SK-N-SH (cell line): ENCODE data around the gene ORM1. TPM values are rescaled to one million over a fixed set of nuclear protein-coding genes. Genes with fewer than 3 reads are reported as not detected.
"Not testable (repeated sequence)": the region's sequence is repeated elsewhere in the genome, so short reads cannot be mapped to it uniquely, and the experiment has no call there.

ENCODE experiments used
- CTCF ChIA-PET: fragments of 300-600, 350-600 bp; formaldehyde crosslinking; extraction: SDS; loops from one replicate; lab custom pipeline; 2021; lab: Yijun Ruan, JAX
- POLR2A ChIA-PET: fragments of 350-600 bp; sonication (Branson Sonifier 250); formaldehyde crosslinking; extraction: SDS; loops from one replicate; lab custom pipeline; 2020; ENCODE audit warnings: antibody characterized with exemption, inconsistent platforms; lab: Yijun Ruan, JAX
- DNase-seq: peaks from one replicate; pipeline ENCODE4 v3.0.0; 2012
- H2AFZ ChIP-seq: fragments of 200-600 bp; sonication (generic); 2 replicates; pipeline ENCODE4 v1.8.1; 2016; ENCODE audit warnings: antibody characterized with exemption, mild to moderate bottlenecking, low read depth
- H3F3A ChIP-seq: fragments of 200-600 bp; sonication (generic); replicated peaks from 2 replicates; pipeline ENCODE3; 2016; ENCODE audit warnings: antibody characterized with exemption, mild to moderate bottlenecking; ENCODE audit not compliant: insufficient read depth
- H3K27ac ChIP-seq, 2 experiments: fragments of 200-500 bp in 1 of 2; fragments of 200-600 bp in 1 of 2; sonication (Bioruptor generic) in 1 of 2; sonication (generic), shearing (Covaris generic) in 1 of 2; 2 replicates each; pipeline versions ENCODE4 v1.5.1 to v1.6.1; 2014 to 2016; ENCODE audit warnings: low read depth in 2 of 2, inconsistent platforms in 1 of 2, low read length in 1 of 2, mild to moderate bottlenecking in 1 of 2, mixed read lengths in 1 of 2
- H3K27me3 ChIP-seq: fragments of 200-600 bp; sonication (generic), shearing (Covaris generic); 2 replicates; pipeline ENCODE4 v1.6.1; 2016; ENCODE audit warnings: mixed run types; ENCODE audit not compliant: insufficient read depth
- H3K36me3 ChIP-seq, 2 experiments: fragments of 200-500 bp in 1 of 2; fragments of 200-600 bp in 1 of 2; sonication (Bioruptor generic) in 1 of 2; sonication (generic) in 1 of 2; replicated peaks in 1 of 2; 2 replicates each; pipeline versions ENCODE3 to v1.5.1; 2014 to 2016; ENCODE audit warnings: low read length in 1 of 2, mild to moderate bottlenecking in 1 of 2; ENCODE audit not compliant: insufficient read depth in 2 of 2, control insufficient read depth in 1 of 2
- H3K4me1 ChIP-seq, 2 experiments: fragments of 200-500 bp in 1 of 2; fragments of 200-600 bp in 1 of 2; sonication (Bioruptor generic) in 1 of 2; sonication (generic), shearing (Covaris generic) in 1 of 2; 2 replicates each; pipeline versions ENCODE4 v1.5.1 to v1.6.1; 2014 to 2016; ENCODE audit warnings: low read depth in 1 of 2, low read length in 1 of 2, mixed run types in 1 of 2; ENCODE audit not compliant: insufficient read depth in 2 of 2, control insufficient read depth in 1 of 2
- H3K4me2 ChIP-seq: fragments of 200-600 bp; sonication (generic), shearing (Covaris generic); 2 replicates; pipeline ENCODE4 v1.6.1; 2017; ENCODE audit warnings: mixed run types
- H3K4me3 ChIP-seq, 2 experiments: fragments of 200-500 bp in 1 of 2; fragments of 200-600 bp in 1 of 2; sonication (Bioruptor generic) in 1 of 2; sonication (generic), shearing (Covaris generic) in 1 of 2; 2 replicates each; pipeline versions ENCODE4 v1.5.1 to v1.8.1; 2014 to 2016; ENCODE audit warnings: low read depth in 2 of 2, inconsistent platforms in 1 of 2, low read length in 1 of 2, mild to moderate bottlenecking in 1 of 2, mixed read lengths in 1 of 2, moderate library complexity in 1 of 2
- H3K79me2 ChIP-seq: fragments of 200-600 bp; sonication (generic); 2 replicates; pipeline ENCODE4 v1.8.1; 2017; ENCODE audit warnings: mild to moderate bottlenecking; ENCODE audit not compliant: insufficient read depth
- H3K9ac ChIP-seq: fragments of 200-600 bp; sonication (generic); 2 replicates; pipeline ENCODE4 v1.6.1; 2017; ENCODE audit warnings: mixed run types
- H3K9me2 ChIP-seq: fragments of 200-600 bp; sonication (generic); 2 replicates; pipeline ENCODE4 v1.6.1; 2017; ENCODE audit warnings: mixed run types
- H3K9me3 ChIP-seq: fragments of 200-600 bp; sonication (generic); 2 replicates; pipeline ENCODE4 v1.6.1; 2017; ENCODE audit warnings: mixed run types, mild to moderate bottlenecking, moderate library complexity
- H4K20me1 ChIP-seq: fragments of 200-600 bp; sonication (generic); 2 replicates; pipeline ENCODE4 v1.6.1; 2017; ENCODE audit warnings: mild to moderate bottlenecking, mixed run types; ENCODE audit not compliant: insufficient read depth
- CHD2 ChIP-seq: fragments of 150-350 bp; IDR thresholded peaks from 2 replicates; pipeline ENCODE4 v1.6.1; 2018; ENCODE audit warnings: low read length; ENCODE audit not compliant: partially characterized antibody
- EZH2phosphoT487 ChIP-seq: fragments of 200-600 bp; sonication (generic); IDR thresholded peaks from 2 replicates; pipeline ENCODE4 v1.6.1; 2017; ENCODE audit warnings: low read depth, mixed run types, mild to moderate bottlenecking, antibody characterized with exemption, moderate library complexity, borderline replicate concordance
- FOXM1 ChIP-seq: IDR thresholded peaks from 2 replicates; pipeline ENCODE4 v1.4.0; 2012; ENCODE audit warnings: low read depth, mild to moderate bottlenecking
- MEF2A ChIP-seq: IDR thresholded peaks from 2 replicates; pipeline ENCODE4 v1.4.0; 2012; ENCODE audit warnings: low read depth, borderline replicate concordance
- NFIC ChIP-seq: IDR thresholded peaks from 2 replicates; pipeline ENCODE4 v1.4.0; 2012; ENCODE audit warnings: borderline replicate concordance
- SMC3 ChIP-seq: IDR thresholded peaks from 2 replicates; pipeline ENCODE4 v1.6.1; 2012; ENCODE audit warnings: low read depth, low read length, improper control_type of control experiment
- USF2 ChIP-seq: fragments of 150-350 bp; IDR thresholded peaks from 2 replicates; pipeline ENCODE4 v1.6.1; 2017; ENCODE audit warnings: antibody characterized with exemption, low read length, low read depth, borderline replicate concordance
- WGBS: methylation state at CpG from one replicate; pipeline ENCODE4 v1.1.6; 2017; ENCODE audit warnings: low lambda C conversion rate; 5-methylcytosine and 5-hydroxymethylcytosine counted together
- polyA plus RNA-seq, 3 experiments: library from polyadenylated mRNA; depleted of rRNA; stranded (reverse); fragments of >200 nt; gene quantifications; 2 replicates each; pipeline ENCODE4 v1.2.3, GENCODE V29; 2012
- TF ChIP-seq, protein P1 (sequence below): fragments of 200-600 bp; sonication (generic); IDR thresholded peaks from 2 replicates; pipeline ENCODE4 v1.6.1; 2017; ENCODE audit warnings: antibody characterized with exemption, mild to moderate bottlenecking, moderate library complexity
- TF ChIP-seq, protein P2 (sequence below): IDR thresholded peaks from 2 replicates; pipeline ENCODE4 v1.4.0; 2012; ENCODE audit warnings: low read depth, borderline replicate concordance

Gene ORM1
- polyA plus RNA-seq (2012; rRNA removed): not detected in 2 replicates
- polyA plus RNA-seq (2012; cell fraction: cytosol; rRNA removed): not detected in 2 replicates
- not detected in 2 replicates for polyA plus RNA-seq (2012; cell fraction: nucleus; rRNA removed)

GRCh38 chr9:114322831-114323531 is at the start of gene ORM1:
Gene ORM1 (plus strand): TSS chr9:114323098. CDS start chr9:114323134, 36 bp downstream.
- H3K27me3 ChIP-seq, H3K36me3 ChIP-seq, H3K4me2 ChIP-seq, DNase-seq, H3K4me3 ChIP-seq, H3K27ac ChIP-seq, CTCF ChIA-PET, H3K79me2 ChIP-seq, H3K9me3 ChIP-seq, H3K9ac ChIP-seq, H2AFZ ChIP-seq, H3F3A ChIP-seq, H3K9me2 ChIP-seq, H4K20me1 ChIP-seq, POLR2A ChIA-PET, H3K4me1 ChIP-seq: not testable (repeated sequence)
- 90% methylated on average over 2 of the region's 15 CpGs for WGBS

GRCh38 chr9:114273461-114273881 is 49.4 kb upstream of the ORM1 start:
- H3K79me2 ChIP-seq: no peaks in the 10 kb centered on the region
- H3K9me3 ChIP-seq: no peaks in the 10 kb centered on the region
- H3F3A ChIP-seq: peaks cover 4% of the 10 kb centered on the region
- H3K4me2 ChIP-seq: no peak overlapping the region
- no peak overlapping the region for H2AFZ ChIP-seq
- TF ChIP-seq SMC3 (no peak), CHD2 (no peak), MEF2A (no peak), FOXM1 (no peak), USF2 (no peak), EZH2phosphoT487 (no peak), NFIC (no peak)
- TF ChIP-seq, protein P1, sequence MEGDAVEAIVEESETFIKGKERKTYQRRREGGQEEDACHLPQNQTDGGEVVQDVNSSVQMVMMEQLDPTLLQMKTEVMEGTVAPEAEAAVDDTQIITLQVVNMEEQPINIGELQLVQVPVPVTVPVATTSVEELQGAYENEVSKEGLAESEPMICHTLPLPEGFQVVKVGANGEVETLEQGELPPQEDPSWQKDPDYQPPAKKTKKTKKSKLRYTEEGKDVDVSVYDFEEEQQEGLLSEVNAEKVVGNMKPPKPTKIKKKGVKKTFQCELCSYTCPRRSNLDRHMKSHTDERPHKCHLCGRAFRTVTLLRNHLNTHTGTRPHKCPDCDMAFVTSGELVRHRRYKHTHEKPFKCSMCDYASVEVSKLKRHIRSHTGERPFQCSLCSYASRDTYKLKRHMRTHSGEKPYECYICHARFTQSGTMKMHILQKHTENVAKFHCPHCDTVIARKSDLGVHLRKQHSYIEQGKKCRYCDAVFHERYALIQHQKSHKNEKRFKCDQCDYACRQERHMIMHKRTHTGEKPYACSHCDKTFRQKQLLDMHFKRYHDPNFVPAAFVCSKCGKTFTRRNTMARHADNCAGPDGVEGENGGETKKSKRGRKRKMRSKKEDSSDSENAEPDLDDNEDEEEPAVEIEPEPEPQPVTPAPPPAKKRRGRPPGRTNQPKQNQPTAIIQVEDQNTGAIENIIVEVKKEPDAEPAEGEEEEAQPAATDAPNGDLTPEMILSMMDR: no peak
- TF ChIP-seq, protein P2, sequence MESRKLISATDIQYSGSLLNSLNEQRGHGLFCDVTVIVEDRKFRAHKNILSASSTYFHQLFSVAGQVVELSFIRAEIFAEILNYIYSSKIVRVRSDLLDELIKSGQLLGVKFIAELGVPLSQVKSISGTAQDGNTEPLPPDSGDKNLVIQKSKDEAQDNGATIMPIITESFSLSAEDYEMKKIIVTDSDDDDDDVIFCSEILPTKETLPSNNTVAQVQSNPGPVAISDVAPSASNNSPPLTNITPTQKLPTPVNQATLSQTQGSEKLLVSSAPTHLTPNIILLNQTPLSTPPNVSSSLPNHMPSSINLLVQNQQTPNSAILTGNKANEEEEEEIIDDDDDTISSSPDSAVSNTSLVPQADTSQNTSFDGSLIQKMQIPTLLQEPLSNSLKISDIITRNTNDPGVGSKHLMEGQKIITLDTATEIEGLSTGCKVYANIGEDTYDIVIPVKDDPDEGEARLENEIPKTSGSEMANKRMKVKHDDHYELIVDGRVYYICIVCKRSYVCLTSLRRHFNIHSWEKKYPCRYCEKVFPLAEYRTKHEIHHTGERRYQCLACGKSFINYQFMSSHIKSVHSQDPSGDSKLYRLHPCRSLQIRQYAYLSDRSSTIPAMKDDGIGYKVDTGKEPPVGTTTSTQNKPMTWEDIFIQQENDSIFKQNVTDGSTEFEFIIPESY: no peak
- WGBS: 93% methylated on average over 7 of the region's 7 CpGs
- H4K20me1 ChIP-seq: no peaks in the 10 kb centered on the region
- no peaks in the 10 kb centered on the region for H3K9me2 ChIP-seq
- no peaks in the 10 kb centered on the region for H3K27me3 ChIP-seq
- no peaks in the 10 kb centered on the region for H3K36me3 ChIP-seq
- no peak overlapping the region for H3K27ac ChIP-seq
- POLR2A ChIA-PET: no interaction called here
- no peak overlapping the region for H3K4me3 ChIP-seq
- DNase-seq: no peak
- CTCF ChIA-PET: interaction anchor here (1.3 to 16.3 kb wide), 10 partner anchors 8 to 194 kb away, joined by 3 to 186 read pairs (median 54); partner anchors contain the start of genes AMBP and COL27A1
- H3K4me1 ChIP-seq: peaks cover 0 to 8% of the 10 kb centered on the region in 2 experiments; a peak in 1 of 4 replicates
- no peak overlapping the region for H3K9ac ChIP-seq
